Measurements from ENCODE around the gene PRKN. TPM values are rescaled to one million over a fixed set of nuclear protein-coding genes. Genes with fewer than 3 reads are reported as not detected.
A peak's percentile ranks its signal among the peaks of the same experiment; 100 is the strongest.

Gene PRKN
- total RNA-seq, 2 donors from 2014 or later, result 8.3 to 8.4 TPM

GRCh38 chr6:162181741-162182401 lies 545.7 kb downstream of the PRKN start:
- no peaks in the 10 kb centered on the region for H3K9me3 ChIP-seq (ENCODE audit: control insufficient read depth, low read length, poor library complexity, severe bottlenecking)
- Mint-ChIP-seq H3K36me3 (ENCODE audit: low read depth) (no peaks in the 10 kb centered on the region), H3K27me3 (no peaks in the 10 kb centered on the region), H3K4me1 (no peaks in the 10 kb centered on the region), H3K4me3 (no peak overlapping the region), H3K27ac (no peak overlapping the region)
- no peak for ATAC-seq
- no peak for DNase-seq

DNA sequence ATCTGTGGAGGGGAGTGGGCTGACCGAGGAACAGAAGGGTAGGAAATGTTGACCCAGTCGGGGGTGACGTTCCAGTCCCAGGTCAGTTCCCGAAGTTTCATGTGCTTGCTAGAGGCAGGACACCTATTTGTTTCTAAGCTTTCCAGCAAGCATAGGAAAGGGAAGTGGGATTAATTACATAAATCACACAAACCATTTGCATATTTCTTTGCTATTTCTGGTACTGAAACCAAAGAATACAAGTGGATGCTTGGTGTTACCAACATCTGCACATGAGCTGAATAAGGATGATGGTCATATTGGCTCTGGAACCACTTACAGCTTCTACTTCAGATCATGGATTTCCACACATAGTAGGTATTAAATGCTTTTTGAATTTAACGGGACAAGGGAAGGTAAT lies 546.5 kb downstream of the PRKN start:
- no peak overlapping the region for H3K27ac Mint-ChIP-seq
- H3K27me3 Mint-ChIP-seq, result no peaks in the 10 kb centered on the region
- H3K4me1 Mint-ChIP-seq, result no peaks in the 10 kb centered on the region
- H3K36me3 Mint-ChIP-seq (ENCODE audit: low read depth), result no peaks in the 10 kb centered on the region
- DNase-seq (no peak), ATAC-seq (no peak)
- H3K9me3 ChIP-seq (ENCODE audit: control insufficient read depth, low read length, poor library complexity, severe bottlenecking), result no peaks in the 10 kb centered on the region
- H3K4me3 Mint-ChIP-seq, result no peak overlapping the region

- no peaks in the 10 kb centered on the region for H3K4me1 Mint-ChIP-seq
- no peaks in the 10 kb centered on the region for H3K36me3 Mint-ChIP-seq (ENCODE audit: low read depth)
- ATAC-seq (no peak), DNase-seq (no peak)
- no peaks in the 10 kb centered on the region for H3K27me3 Mint-ChIP-seq
- no peak overlapping the region for H3K4me3 Mint-ChIP-seq
- no peak overlapping the region for H3K27ac Mint-ChIP-seq
- no peaks in the 10 kb centered on the region for H3K9me3 ChIP-seq (ENCODE audit: control insufficient read depth, low read length, poor library complexity, severe bottlenecking)
Observed at GRCh38 chr6:162179196-162179951, 548.2 kb downstream of the PRKN start.

DNA sequence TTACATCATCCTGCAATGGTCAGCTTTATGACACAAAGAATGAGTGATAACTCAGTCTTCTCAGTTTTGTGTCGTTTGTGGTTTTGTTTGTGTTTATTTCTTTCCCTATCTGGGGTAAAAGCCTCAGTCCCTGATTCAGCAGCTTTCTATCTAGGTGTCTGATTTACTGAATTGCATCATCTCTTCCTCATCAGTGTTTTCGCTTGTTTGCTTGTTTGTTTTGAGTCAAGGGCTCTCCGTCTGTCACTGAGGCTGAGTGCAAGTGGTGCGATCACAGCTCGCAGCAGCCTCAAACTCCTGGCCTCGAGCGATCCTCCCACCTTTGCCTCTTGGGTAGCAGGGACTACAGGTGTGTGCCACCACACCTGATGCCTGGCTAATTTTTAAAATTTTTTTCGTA lies 548.9 kb downstream of the PRKN start:
- Mint-ChIP-seq H3K4me3 (no peak overlapping the region), H3K4me1 (no peaks in the 10 kb centered on the region), H3K36me3 (ENCODE audit: low read depth) (no peaks in the 10 kb centered on the region), H3K27me3 (no peaks in the 10 kb centered on the region), H3K27ac (no peak overlapping the region)
- DNase-seq, result no peak
- no peaks in the 10 kb centered on the region for H3K9me3 ChIP-seq (ENCODE audit: control insufficient read depth, low read length, poor library complexity, severe bottlenecking)
- ATAC-seq, result no peak

- no peak for DNase-seq
- Mint-ChIP-seq H3K4me1 (no peaks in the 10 kb centered on the region), H3K27ac (no peak overlapping the region), H3K36me3 (ENCODE audit: low read depth) (no peaks in the 10 kb centered on the region), H3K27me3 (no peaks in the 10 kb centered on the region), H3K4me3 (no peak overlapping the region)
- H3K9me3 ChIP-seq (ENCODE audit: control insufficient read depth, low read length, poor library complexity, severe bottlenecking), result no peaks in the 10 kb centered on the region
- ATAC-seq, result no peak
Observed at GRCh38 chr6:162178266-162178665, 549.3 kb downstream of the PRKN start.

- no peaks in the 10 kb centered on the region for H3K27me3 Mint-ChIP-seq
- no peaks in the 10 kb centered on the region for H3K4me1 Mint-ChIP-seq
- H3K4me3 Mint-ChIP-seq, result no peak overlapping the region
Observed at GRCh38 chr6:162177746-162178145, 549.8 kb downstream of the PRKN start.

DNA sequence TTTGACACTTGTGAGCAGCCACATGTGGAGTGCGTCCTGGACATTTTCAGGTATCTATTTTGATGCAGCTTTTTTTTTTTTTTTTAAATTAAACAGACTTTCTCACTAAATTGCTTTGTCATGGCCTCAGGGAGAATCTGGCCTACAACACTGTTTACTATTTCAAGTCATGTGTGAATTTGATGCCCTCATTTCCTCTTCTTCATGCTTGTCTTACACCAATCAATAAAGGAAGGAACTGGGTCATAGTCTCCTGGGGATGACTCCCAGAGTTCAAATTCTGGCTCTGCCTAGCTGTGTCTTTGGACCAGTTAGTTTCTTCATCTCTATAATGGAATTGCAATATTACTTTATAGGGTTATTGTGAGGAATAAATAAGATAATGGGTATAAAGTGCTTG lies 554.1 kb downstream of the PRKN start:
- Mint-ChIP-seq H3K27me3 (no peaks in the 10 kb centered on the region), H3K27ac (no peak overlapping the region), H3K4me1 (no peaks in the 10 kb centered on the region), H3K36me3 (ENCODE audit: low read depth) (no peaks in the 10 kb centered on the region), H3K4me3 (no peak overlapping the region)
- DNase-seq (no peak), ATAC-seq (no peak)
- no peaks in the 10 kb centered on the region for H3K9me3 ChIP-seq (ENCODE audit: control insufficient read depth, low read length, poor library complexity, severe bottlenecking)

More at GRCh38 chr6:162177746-162178145, 549.8 kb downstream of the PRKN start:
- ATAC-seq (no peak), DNase-seq (no peak)
- Mint-ChIP-seq H3K36me3 (ENCODE audit: low read depth) (no peaks in the 10 kb centered on the region), H3K27ac (no peak overlapping the region)
- H3K9me3 ChIP-seq (ENCODE audit: control insufficient read depth, low read length, poor library complexity, severe bottlenecking), result no peaks in the 10 kb centered on the region

- Mint-ChIP-seq H3K36me3 (ENCODE audit: low read depth) (no peaks in the 10 kb centered on the region), H3K4me3 (no peak overlapping the region), H3K27ac (no peak overlapping the region), H3K4me1 (no peaks in the 10 kb centered on the region), H3K27me3 (no peaks in the 10 kb centered on the region)
- no peaks in the 10 kb centered on the region for H3K9me3 ChIP-seq (ENCODE audit: control insufficient read depth, low read length, poor library complexity, severe bottlenecking)
- DNase-seq (no peak), ATAC-seq (no peak)
Observed at GRCh38 chr6:162165479-162165878, 562.1 kb downstream of the PRKN start.

- no peaks in the 10 kb centered on the region for H3K36me3 Mint-ChIP-seq (ENCODE audit: low read depth)
- DNase-seq (no peak), ATAC-seq (no peak)
- H3K9me3 ChIP-seq (ENCODE audit: control insufficient read depth, low read length, poor library complexity, severe bottlenecking), result no peaks in the 10 kb centered on the region
- no peak overlapping the region for H3K4me3 Mint-ChIP-seq
- H3K27me3 Mint-ChIP-seq, result no peaks in the 10 kb centered on the region
- H3K27ac Mint-ChIP-seq, result peak overlapping the region; percentile 8
- peaks cover 4% of the 10 kb centered on the region for H3K4me1 Mint-ChIP-seq
Observed at GRCh38 chr6:162157167-162157870, 570.2 kb downstream of the PRKN start.

DNA sequence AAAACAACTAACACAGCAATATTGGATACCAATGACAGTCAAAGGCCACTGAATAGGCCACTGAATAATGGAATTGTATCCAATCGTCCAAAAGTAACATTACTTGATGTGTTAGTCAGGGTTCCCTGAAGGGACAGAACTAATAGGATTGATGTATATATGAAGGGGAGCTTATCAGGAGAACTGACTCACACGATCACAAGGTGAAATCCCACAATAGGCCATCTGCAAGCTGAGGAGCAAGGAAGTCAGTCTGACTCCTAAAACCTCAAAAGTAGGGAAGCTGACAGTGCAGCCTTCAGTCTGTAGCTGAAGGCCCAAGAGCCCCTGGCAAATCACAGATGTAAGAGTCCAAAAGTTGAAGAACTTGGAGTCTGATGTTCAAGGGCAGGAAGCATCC lies 571.4 kb downstream of the PRKN start:
- Mint-ChIP-seq H3K4me3 (no peak overlapping the region), H3K27me3 (no peaks in the 10 kb centered on the region), H3K36me3 (ENCODE audit: low read depth) (no peaks in the 10 kb centered on the region), H3K27ac (no peak overlapping the region), H3K4me1 (peaks cover 4% of the 10 kb centered on the region)
- H3K9me3 ChIP-seq (ENCODE audit: control insufficient read depth, low read length, poor library complexity, severe bottlenecking), result no peaks in the 10 kb centered on the region
- DNase-seq, result no peak
- ATAC-seq, result no peak

GRCh38 chr6:162154930-162155329 lies 572.6 kb downstream of the PRKN start:
- Mint-ChIP-seq H3K36me3 (ENCODE audit: low read depth) (no peaks in the 10 kb centered on the region), H3K4me3 (no peak overlapping the region), H3K4me1 (peaks cover 4% of the 10 kb centered on the region), H3K27ac (no peak overlapping the region), H3K27me3 (no peaks in the 10 kb centered on the region)
- DNase-seq (no peak), ATAC-seq (no peak)
- H3K9me3 ChIP-seq (ENCODE audit: control insufficient read depth, low read length, poor library complexity, severe bottlenecking), result no peaks in the 10 kb centered on the region

- ATAC-seq, result no peak
- peaks cover 4% of the 10 kb centered on the region for H3K4me1 Mint-ChIP-seq
- H3K9me3 ChIP-seq (ENCODE audit: control insufficient read depth, low read length, poor library complexity, severe bottlenecking), result no peaks in the 10 kb centered on the region
- no peak for DNase-seq
- H3K27me3 Mint-ChIP-seq, result no peaks in the 10 kb centered on the region
- no peaks in the 10 kb centered on the region for H3K36me3 Mint-ChIP-seq (ENCODE audit: low read depth)
- H3K4me3 Mint-ChIP-seq, result no peak overlapping the region
- no peak overlapping the region for H3K27ac Mint-ChIP-seq
Observed at GRCh38 chr6:162154001-162154400, 573.6 kb downstream of the PRKN start.

GRCh38 chr6:162153120-162153519 lies 574.4 kb downstream of the PRKN start:
- Mint-ChIP-seq H3K27ac (no peak overlapping the region), H3K4me3 (no peak overlapping the region), H3K27me3 (no peaks in the 10 kb centered on the region), H3K36me3 (ENCODE audit: low read depth) (no peaks in the 10 kb centered on the region), H3K4me1 (peaks cover 4% of the 10 kb centered on the region)
- DNase-seq, result no peak
- no peak for ATAC-seq
- no peaks in the 10 kb centered on the region for H3K9me3 ChIP-seq (ENCODE audit: control insufficient read depth, low read length, poor library complexity, severe bottlenecking)

Data from T-helper 17 cell (primary cell).